Smooth muscle cell (in vitro differentiated cells): ENCODE measurements around the gene ZCCHC13. TPM values are rescaled to one million over a fixed set of nuclear protein-coding genes. Genes with fewer than 3 reads are reported as not detected.
"Not testable (repeated sequence)": the region's sequence is repeated elsewhere in the genome, so short reads cannot be mapped to it uniquely, and the experiment has no call there.

Experiments
- DNase-seq: peaks from one replicate; lab custom pipeline; 2025; ENCODE audit not compliant: unreplicated experiment; lab: John Stamatoyannopoulos, UW
- H2AFZ ChIP-seq: fragments of 200-600 bp; sonication (generic); 2 replicates; pipeline ENCODE4 v1.6.0; 2016; ENCODE audit warnings: antibody characterized with exemption, low read depth, mild to moderate bottlenecking
- H3F3A ChIP-seq: fragments of 200-600 bp; sonication (generic); 2 replicates; pipeline ENCODE4 v1.6.0; 2017; ENCODE audit warnings: antibody characterized with exemption, low read depth
- H3K27ac ChIP-seq: fragments of 200-600 bp; sonication (generic); 2 replicates; pipeline ENCODE4 v1.5.1; 2016; ENCODE audit warnings: low read depth, mild to moderate bottlenecking
- H3K27me3 ChIP-seq: fragments of 200-600 bp; sonication (generic); 2 replicates; pipeline ENCODE4 v1.6.1; 2016; ENCODE audit warnings: low read depth, mild to moderate bottlenecking
- H3K36me3 ChIP-seq: fragments of 200-600 bp; sonication (generic); 2 replicates; pipeline ENCODE4 v1.5.1; 2016; ENCODE audit warnings: low read depth
- H3K4me1 ChIP-seq: fragments of 200-600 bp; sonication (generic); 2 replicates; pipeline ENCODE4 v1.5.1; 2016; ENCODE audit warnings: low read depth
- H3K4me2 ChIP-seq: fragments of 200-600 bp; sonication (generic); 2 replicates; pipeline ENCODE4 v1.6.0; 2016; ENCODE audit warnings: mild to moderate bottlenecking
- H3K4me3 ChIP-seq: fragments of 200-600 bp; sonication (generic); 2 replicates; pipeline ENCODE4 v1.5.1; 2016; ENCODE audit warnings: mild to moderate bottlenecking
- H3K79me2 ChIP-seq: fragments of 200-600 bp; sonication (generic); 2 replicates; pipeline ENCODE4 v1.6.0; 2016; ENCODE audit warnings: low read depth, mild to moderate bottlenecking
- H3K9ac ChIP-seq: fragments of 200-600 bp; sonication (generic); 2 replicates; pipeline ENCODE4 v1.6.0; 2016; ENCODE audit warnings: low read depth
- H3K9me3 ChIP-seq: fragments of 200-600 bp; sonication (generic); replicated peaks from 2 replicates; pipeline ENCODE4 v1.5.1; 2016; ENCODE audit warnings: low read depth
- H4K20me1 ChIP-seq: fragments of 200-600 bp; sonication (generic); 2 replicates; pipeline ENCODE4 v1.6.0; 2016; ENCODE audit warnings: low read depth
- CTCF ChIP-seq: fragments of 200-600 bp; sonication (generic); IDR thresholded peaks from 2 replicates; pipeline ENCODE4 v1.5.1; 2017; ENCODE audit warnings: borderline replicate concordance, mild to moderate bottlenecking, antibody characterized with exemption; ENCODE audit not compliant: insufficient read depth, poor library complexity, severe bottlenecking
- WGBS: methylation state at CpG from one replicate; pipeline ENCODE4 v1.1.7; 2016; ENCODE audit warnings: low lambda C conversion rate; 5-methylcytosine and 5-hydroxymethylcytosine counted together
- polyA plus RNA-seq: library from polyadenylated mRNA; unstranded; fragments of >200 nt; fragmentation: Nextera tagmentation; extraction: Ambion mirVana; gene quantifications from 2 replicates; pipeline ENCODE4 v1.2.1, GENCODE V29; 2016
- total RNA-seq: library from RNA; depleted of rRNA; stranded (reverse); fragments of >200 nt; gene quantifications from 2 replicates; pipeline ENCODE4 v1.2.3, GENCODE V29; 2014

Gene ZCCHC13
- total and polyA plus RNA-seq, 2 experiments from 2014 or later = not detected

- no peak for DNase-seq
- Histone ChIP-seq H2AFZ (no peak overlapping the region), H3K79me2 (no peaks in the 10 kb centered on the region), H3K9me3 (no peaks in the 10 kb centered on the region), H3K4me3 (no peak overlapping the region), H3F3A (no peaks in the 10 kb centered on the region), H3K4me2 (no peak overlapping the region), H3K9ac (no peak overlapping the region), H4K20me1 (no peaks in the 10 kb centered on the region), H3K27ac (no peak overlapping the region), H3K27me3 (no peaks in the 10 kb centered on the region), H3K4me1 (no peaks in the 10 kb centered on the region), H3K36me3 (no peaks in the 10 kb centered on the region)
- TF ChIP-seq CTCF = no peak
- 82% methylated on average over 4 of the region's 4 CpGs for WGBS
These were observed 3.1 kb upstream of the ZCCHC13 start for GRCh38 chrX:74300869-74301268.

GRCh38 chrX:74318672-74319071 lies 14.7 kb downstream of the ZCCHC13 start:
- Histone ChIP-seq H3F3A (no peaks in the 10 kb centered on the region), H2AFZ (no peak overlapping the region), H3K36me3 (no peaks in the 10 kb centered on the region), H3K79me2 (no peaks in the 10 kb centered on the region), H3K4me3 (no peak overlapping the region), H3K9me3 (no peaks in the 10 kb centered on the region), H3K9ac (no peak overlapping the region), H4K20me1 (no peaks in the 10 kb centered on the region), H3K4me2 (no peak overlapping the region), H3K4me1 (no peaks in the 10 kb centered on the region), H3K27ac (no peak overlapping the region), H3K27me3 (no peaks in the 10 kb centered on the region)
- WGBS = 86% methylated on average over 4 of the region's 4 CpGs
- DNase-seq = no peak
- TF ChIP-seq CTCF = no peak

- H3K27me3 ChIP-seq, DNase-seq: not testable (repeated sequence)
- 85% methylated on average over 2 of the region's 2 CpGs for WGBS
These were observed 15.3 kb downstream of the ZCCHC13 start for GRCh38 chrX:74319321-74319720.

GRCh38 chrX:74321191-74321590 lies 17.2 kb downstream of the ZCCHC13 start:
- H4K20me1 ChIP-seq = no peaks in the 10 kb centered on the region
- no peak overlapping the region for H3K4me2 ChIP-seq
- H3K4me3 ChIP-seq = no peak overlapping the region
- no peak for TF ChIP-seq CTCF
- H3K4me1 ChIP-seq = no peaks in the 10 kb centered on the region
- H3K36me3 ChIP-seq = no peaks in the 10 kb centered on the region
- DNase-seq = no peak
- H3F3A ChIP-seq = no peaks in the 10 kb centered on the region
- H3K79me2 ChIP-seq = no peaks in the 10 kb centered on the region
- H3K9ac ChIP-seq = no peak overlapping the region
- H3K27ac ChIP-seq = no peak overlapping the region
- H3K9me3 ChIP-seq = no peaks in the 10 kb centered on the region
- H2AFZ ChIP-seq = no peak overlapping the region
- no peaks in the 10 kb centered on the region for H3K27me3 ChIP-seq
- 94% methylated on average over 24 of the region's 27 CpGs for WGBS

More at GRCh38 chrX:74319321-74319720, 15.3 kb downstream of the ZCCHC13 start:
- not testable (repeated sequence) for H3K4me3 ChIP-seq, H3K79me2 ChIP-seq, H3K4me2 ChIP-seq, H2AFZ ChIP-seq, H4K20me1 ChIP-seq, H3F3A ChIP-seq, H3K9ac ChIP-seq, H3K36me3 ChIP-seq, H3K27ac ChIP-seq, H3K9me3 ChIP-seq, H3K4me1 ChIP-seq
